Right forelimb (tissue), 1 donor: ENCODE results near the gene TBC1D16.

Source experiments
- DNase-seq: peaks from one replicate; pipeline ENCODE4 v3.0.0-alpha.2; 2018

TBC1D16 gene

DNA sequence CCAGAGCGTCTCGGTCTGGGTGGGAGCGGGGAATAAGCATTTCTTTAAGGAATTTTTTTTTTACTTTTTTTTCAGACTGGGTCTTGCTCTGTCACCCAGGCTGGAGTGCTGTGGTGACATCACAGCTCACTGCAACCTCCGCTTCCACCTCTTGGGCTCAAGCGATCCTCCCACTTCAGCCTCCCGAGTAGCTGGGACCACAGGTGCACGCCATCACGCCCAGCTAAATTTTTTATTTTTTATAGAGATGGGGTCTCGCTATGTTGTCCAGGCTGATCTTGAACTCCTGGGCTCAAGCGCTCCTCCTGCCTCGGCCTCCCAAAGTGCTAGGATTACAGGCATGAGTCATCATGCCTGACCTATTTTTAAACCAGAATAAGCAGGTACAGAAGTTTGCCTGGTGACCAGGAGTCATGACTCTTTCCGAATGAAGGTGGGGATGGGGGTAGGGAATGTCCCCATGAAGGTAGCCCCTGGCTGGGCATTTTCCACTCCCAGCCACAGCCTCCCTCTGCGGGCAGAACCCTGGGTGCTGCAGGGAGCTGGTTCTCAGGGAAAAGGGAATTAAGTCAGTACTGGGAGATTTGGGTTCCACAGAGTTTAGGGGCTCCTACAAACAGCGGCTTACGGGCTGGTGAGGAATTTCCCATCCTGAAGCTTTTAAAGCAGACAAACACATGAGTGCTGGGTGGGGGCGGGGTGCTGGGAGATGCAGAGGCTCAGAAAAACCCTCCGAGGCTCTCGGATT lies 48.3 kb downstream of the TBC1D16 start:
- DNase-seq = peak; percentile 34

DNA sequence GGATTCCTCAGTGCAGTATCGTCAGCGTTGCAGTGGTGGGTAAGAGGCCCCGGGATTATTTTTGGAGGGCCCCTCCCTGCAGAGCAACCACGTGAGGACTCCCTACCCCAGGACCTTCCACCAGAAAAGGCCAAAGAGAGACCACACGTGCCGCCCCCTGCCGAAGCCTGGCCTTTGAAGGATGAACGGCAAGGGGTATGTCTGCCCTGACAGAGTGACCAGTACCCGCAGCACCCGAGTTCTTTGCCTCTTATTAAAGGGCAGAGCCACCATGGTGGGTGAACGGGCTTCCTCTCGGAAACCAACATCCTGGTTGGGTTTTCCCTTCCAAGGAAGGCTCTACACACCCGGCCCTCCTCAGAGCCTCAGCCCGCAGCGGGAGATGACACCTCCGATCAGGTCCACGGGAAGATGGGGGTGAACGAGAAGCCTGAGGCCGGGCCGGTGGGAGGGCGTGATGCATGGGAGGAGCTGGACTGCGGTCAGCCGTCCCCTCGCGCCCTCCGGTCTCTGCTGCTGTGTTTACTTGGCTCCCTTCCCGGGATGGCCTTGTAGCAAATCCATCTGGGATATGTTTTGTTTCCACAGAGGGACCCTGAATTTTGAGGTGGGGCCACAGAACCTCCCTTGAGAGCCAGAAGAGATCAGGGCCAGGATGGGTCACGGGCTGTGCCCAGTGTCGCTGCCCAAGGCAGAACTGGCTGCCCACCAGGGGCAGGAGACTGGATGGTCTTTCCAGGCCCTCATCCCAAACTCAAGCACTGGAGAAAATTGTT lies 49.1 kb downstream of the TBC1D16 start:
- peak; percentile 48 for DNase-seq

DNA sequence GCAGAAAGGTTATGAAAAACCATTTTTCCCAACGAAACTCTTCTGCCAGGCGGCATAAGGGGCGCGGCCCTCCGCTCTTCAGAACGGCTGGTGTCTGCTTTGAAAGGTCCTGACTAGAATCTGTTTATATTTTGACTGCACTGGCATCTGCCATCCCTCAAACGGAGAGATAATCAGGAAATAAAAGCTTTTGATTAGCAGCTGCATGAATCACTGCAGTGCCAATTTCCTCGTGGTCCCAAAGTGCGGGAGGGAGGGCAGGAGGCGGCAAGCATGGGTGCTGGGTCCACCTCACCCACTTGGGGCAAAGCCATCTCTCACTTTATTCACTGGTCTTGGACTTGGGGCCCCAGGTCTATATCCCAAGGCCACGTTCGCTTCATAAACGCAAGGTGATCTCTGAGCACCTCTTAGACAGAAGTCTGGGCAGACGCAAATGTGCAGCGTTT lies 49.7 kb downstream of the TBC1D16 start:
- DNase-seq = peak; percentile 23

DNA sequence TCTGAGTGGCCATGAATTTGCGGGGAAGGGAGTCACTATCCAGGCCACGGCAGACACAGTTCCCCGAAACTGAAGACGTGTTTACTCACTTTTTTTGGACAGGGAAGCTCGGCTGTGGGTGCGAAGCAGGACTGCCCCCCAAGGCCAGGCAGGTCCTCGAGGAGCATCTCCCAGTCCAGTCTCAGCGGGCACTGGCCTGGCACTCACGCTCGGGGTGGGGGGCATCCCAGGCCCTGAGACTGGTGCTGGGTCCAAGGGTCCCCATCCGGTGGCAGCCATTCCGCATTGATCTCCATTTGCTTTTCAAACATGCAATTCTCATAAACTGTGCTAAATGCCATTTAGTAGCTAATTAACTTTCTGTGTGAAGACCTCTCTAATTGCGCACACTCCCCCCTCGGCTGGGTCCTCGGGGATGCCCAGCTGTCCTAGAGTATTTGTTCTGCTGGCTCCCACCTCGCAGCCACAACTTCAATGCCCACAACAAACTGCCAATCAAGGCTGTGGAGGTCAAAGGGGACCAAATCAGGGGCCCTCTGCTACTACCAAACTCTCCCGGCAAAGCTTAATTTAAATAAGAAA lies 50.2 kb downstream of the TBC1D16 start:
- peak; percentile 20 for DNase-seq

- DNase-seq = peak; percentile 25
Observed at GRCh38 chr17:79984877-79985276, 50.8 kb downstream of the TBC1D16 start.

DNA sequence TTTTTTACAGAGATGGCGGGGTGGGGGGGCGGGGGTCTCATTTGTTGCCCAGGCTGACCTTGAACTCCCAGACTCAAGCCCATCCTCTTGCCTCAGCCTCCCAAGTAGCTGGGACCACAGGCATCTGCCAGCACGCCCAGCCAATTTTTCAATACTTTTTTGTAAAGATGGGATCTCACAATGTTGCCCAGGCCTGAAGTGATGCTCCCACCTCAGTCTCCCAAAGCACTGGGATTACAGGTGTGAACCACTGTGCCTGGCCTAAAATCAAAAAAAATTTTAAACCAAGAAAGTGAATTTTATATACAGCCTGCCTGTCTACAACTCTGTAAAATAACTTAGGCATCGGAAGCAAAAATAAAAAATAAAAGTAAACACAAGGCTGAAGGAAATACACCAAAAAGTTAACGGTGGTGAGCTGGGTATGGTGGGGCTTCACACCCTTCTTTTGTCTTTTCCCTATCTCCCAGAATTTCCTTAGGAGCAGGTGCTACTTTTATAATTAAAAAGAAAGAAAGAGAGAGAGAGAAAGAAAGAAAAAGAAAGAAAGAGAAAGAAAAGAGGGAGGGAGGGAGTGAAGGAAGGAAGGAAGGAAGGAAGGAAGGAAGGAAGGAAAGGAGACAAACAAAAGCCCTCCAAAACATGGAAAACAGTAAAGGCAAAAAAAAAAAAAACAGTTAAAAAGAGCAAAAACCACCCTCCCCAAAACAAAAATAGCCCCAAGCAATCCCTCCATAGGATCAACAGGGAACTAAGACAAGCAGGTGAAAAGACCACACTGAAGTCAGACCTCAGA lies 51.4 kb downstream of the TBC1D16 start:
- peak; percentile 17 for DNase-seq

GRCh38 chr17:79983456-79983855 lies 52.2 kb downstream of the TBC1D16 start:
- peak; percentile 35 for DNase-seq

DNA sequence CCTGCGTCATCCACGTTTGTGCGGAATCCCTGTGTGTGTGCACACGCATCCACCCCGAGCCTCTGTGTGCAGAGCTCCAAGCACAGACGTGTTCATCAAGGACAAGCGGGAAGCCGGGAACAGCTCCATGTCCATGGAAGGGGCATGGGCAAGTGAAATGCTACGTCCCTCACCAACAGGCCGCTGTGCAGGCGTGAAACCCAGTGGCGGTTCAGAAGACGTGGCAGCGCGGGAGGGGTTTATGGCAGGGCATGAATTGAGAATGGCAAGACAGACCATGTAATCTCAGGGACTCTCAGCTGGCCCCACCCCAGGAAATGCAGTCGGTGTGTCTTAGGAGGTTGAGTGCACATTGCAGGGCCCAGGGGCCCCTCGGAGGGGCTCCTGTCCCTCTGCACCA lies 52.7 kb downstream of the TBC1D16 start:
- DNase-seq = peak; percentile 37

GRCh38 chr17:79981661-79982101 lies 54.0 kb downstream of the TBC1D16 start:
- DNase-seq = peak; percentile 27

DNA sequence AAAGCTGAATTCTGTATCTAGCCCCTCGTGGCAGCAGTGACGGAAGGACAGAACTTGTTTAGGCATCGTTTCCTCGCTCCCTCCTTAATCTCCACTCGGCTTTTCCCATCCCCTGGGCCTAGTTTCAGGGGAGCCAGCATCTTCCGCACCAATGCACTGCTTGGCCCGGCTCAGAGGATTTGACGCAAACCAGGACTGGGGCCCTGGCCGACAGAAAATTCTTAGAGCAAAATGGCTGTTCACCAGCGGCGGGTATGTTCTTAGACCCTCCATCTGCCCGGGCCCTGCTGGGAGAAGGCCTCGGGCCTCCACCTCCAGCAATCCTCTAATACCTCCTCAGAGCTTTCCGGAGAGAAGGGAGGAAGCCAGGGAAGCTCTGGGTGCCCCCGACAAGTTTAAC lies 54.6 kb downstream of the TBC1D16 start:
- DNase-seq = peak; percentile 32

DNA sequence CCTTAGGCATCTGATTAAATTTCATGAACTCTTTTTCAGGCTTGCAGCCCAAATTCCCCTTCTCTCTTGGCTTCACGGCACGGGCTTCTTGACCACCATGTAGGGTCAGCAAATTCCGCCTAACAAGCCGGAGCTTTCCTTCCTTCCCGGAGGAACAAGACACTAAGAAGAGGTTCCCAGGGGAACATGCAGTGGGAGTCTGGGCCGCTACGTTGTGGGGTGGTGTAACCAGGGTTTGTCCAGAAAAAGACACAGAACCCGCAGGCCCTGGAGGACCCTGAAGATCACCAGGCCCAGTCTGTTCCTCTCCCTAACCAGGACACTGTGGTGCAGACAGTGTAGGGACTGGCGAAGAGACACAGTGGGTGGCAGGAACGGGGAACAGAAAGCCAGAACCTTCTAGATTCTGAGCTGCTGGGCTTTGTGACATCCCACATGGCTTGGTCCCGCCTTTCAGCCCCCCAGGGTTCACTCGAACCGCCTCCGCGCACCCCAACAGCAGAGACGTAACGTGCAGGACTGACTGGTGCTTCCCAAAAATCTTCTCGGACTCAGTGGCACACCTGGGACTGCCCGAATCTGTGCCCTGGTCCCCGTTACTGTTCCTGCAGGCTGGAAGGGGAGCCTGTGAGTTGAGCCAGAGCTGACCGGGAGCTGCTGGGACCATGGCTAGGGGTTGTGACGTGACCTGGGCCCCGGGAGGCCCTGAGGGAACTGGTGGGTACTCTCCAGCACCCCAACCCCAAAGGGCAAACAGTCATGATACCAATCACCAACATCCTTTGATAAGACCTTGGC lies 55.2 kb downstream of the TBC1D16 start:
- DNase-seq = peak; percentile 34

- peak; percentile 22 for DNase-seq
Observed at GRCh38 chr17:79979816-79980215, 55.9 kb downstream of the TBC1D16 start.

GRCh38 chr17:79979221-79979741 lies 56.4 kb downstream of the TBC1D16 start:
- peak; percentile 25 for DNase-seq

- no peak for DNase-seq
Observed at GRCh38 chr17:79978548-79978855, 57.2 kb downstream of the TBC1D16 start.

DNA sequence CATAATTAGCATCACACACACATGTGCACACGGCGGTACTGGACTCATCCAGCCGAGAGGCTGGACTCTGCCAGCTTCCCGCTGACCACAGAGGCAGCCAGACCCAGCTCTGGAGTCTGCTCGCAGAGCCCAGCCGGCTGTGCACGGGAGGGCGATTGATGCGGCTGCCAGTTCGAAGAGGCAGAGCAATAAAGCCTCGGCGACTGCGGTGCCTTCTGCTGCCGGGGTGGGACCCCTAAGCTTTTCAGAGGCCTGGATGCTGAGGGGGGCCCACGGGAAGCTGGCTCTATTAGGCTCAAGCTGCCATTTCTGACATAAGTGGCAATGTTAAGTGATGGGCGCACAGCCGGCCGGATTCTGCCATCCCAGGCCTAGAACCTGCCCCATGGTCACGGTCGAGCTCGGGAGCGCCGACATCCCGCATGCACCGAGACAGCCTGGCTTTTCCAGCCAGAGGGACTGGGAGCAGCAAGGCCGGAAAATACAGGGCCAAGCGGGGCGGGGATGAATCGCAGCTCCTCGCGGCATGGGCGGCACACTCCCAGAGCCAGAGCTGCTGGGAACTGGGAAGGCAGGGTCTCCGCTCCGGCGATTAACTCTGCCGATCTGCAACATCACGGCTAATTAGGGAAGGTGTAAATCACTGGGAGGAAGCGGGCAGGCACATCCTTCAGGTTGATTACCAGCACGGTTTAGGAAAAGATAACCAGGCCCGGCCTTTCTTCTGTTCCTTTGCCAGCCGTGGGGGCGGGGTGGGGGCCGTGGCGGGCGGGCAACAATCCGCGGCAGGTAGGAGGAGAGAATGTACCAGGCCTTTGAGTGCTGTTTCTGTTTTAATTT lies 57.7 kb downstream of the TBC1D16 start:
- DNase-seq = peak; percentile 47

GRCh38 chr17:79977161-79977631 lies 58.5 kb downstream of the TBC1D16 start:
- DNase-seq = peak; percentile 41

GRCh38 chr17:79976451-79976850 lies 59.2 kb downstream of the TBC1D16 start:
- DNase-seq = peak; percentile 32

GRCh38 chr17:79975498-79976134 lies 60.1 kb downstream of the TBC1D16 start:
- DNase-seq = peak; percentile 11

- peak; percentile 36 for DNase-seq
Observed at GRCh38 chr17:79974566-79975497, 60.8 kb downstream of the TBC1D16 start.
